GM12878 (cell line): ENCODE data around the gene ZNF878. TPM values are rescaled to one million over a fixed set of nuclear protein-coding genes. Genes with fewer than 3 reads are reported as not detected.

Source experiments
- ATAC-seq: fragments of 200-7000 bp; cut with Tn5 transposase; 3 replicates; pipeline ENCODE4 v1.9.1; 2020; ENCODE audit warnings: mild to moderate bottlenecking, moderate library complexity
- BruUV-seq: library from RNA; stranded (reverse); fragments of 400-500 nt; replicated peaks from 2 replicates; lab custom pipeline; 2021; lab: Mats Ljungman, UMichigan
- CTCF ChIA-PET: fragments of 300-600 bp; sonication (Branson Sonifier 250); formaldehyde crosslinking; extraction: SDS; loops from one replicate; lab custom pipeline; 2021; ENCODE audit warnings: inconsistent platforms; lab: Yijun Ruan, JAX
- POLR2A ChIA-PET: fragments of 350-600 bp; formaldehyde crosslinking; extraction: SDS; loops from one replicate; lab custom pipeline; 2021; ENCODE audit warnings: inconsistent platforms; lab: Charles Lee
- RAD21 ChIA-PET: fragments of 300-600 bp; sonication (Branson Sonifier 250); formaldehyde crosslinking; loops from one replicate; lab custom pipeline; 2023; ENCODE audit warnings: antibody characterized with exemption; ENCODE audit not compliant: unreplicated experiment; lab: Charles Lee
- SMC1A ChIA-PET: fragments of 300-600 bp; sonication (Branson Sonifier 250); formaldehyde crosslinking; loops from one replicate; lab custom pipeline; 2023; ENCODE audit not compliant: unreplicated experiment, uncharacterized antibody; lab: Charles Lee
- DNase-seq: peaks from one replicate; pipeline ENCODE4 v3.0.0-alpha.2; 2011; ENCODE audit warnings: low read depth, low spot score
- FAIRE-seq: peaks from 3 replicates; lab custom pipeline; 2011; peaks lifted over from hg19 to GRCh38; lab: Jason Lieb, UNC
- H2AFZ ChIP-seq: 2 replicates; pipeline ENCODE4 v1.6.0; 2011; ENCODE audit warnings: low read depth, low read length, control low read depth; ENCODE audit not compliant: control insufficient read depth
- H3K27ac ChIP-seq: 2 replicates; pipeline ENCODE4 v1.5.1; 2011; ENCODE audit warnings: control low read depth; ENCODE audit not compliant: control insufficient read depth, insufficient read depth
- H3K27me3 ChIP-seq, 2 experiments: replicated peaks in 1 of 2; 2 replicates each; pipeline versions ENCODE4 v1.6.0 to v1.6.1; 2011; ENCODE audit warnings: low read length in 1 of 2; ENCODE audit not compliant: control insufficient read depth in 2 of 2, insufficient read depth in 2 of 2
- H3K36me3 ChIP-seq, 2 experiments: 2 replicates each; pipeline ENCODE4 v1.5.1; 2011; ENCODE audit warnings: low read length in 1 of 2; ENCODE audit not compliant: control insufficient read depth in 2 of 2, insufficient read depth in 2 of 2
- H3K4me1 ChIP-seq: 2 replicates; pipeline ENCODE4 v1.6.1; 2011; ENCODE audit warnings: mild to moderate bottlenecking, low read length, moderate library complexity, mixed read lengths; ENCODE audit not compliant: control insufficient read depth, insufficient read depth
- H3K4me2 ChIP-seq: 2 replicates; pipeline ENCODE4 v1.6.0; 2011; ENCODE audit warnings: control low read depth; ENCODE audit not compliant: control insufficient read depth, insufficient read depth
- H3K4me3 ChIP-seq: fragments of 200-600 bp; sonication (generic); 2 replicates; pipeline ENCODE4 v1.5.1; 2016
- H3K79me2 ChIP-seq: 2 replicates; pipeline ENCODE4 v1.6.0; 2011; ENCODE audit warnings: low read length; ENCODE audit not compliant: control insufficient read depth, insufficient read depth
- H3K9ac ChIP-seq: 2 replicates; pipeline ENCODE4 v1.8.0; 2011; ENCODE audit warnings: low read length, control low read depth, mixed read lengths; ENCODE audit not compliant: control insufficient read depth, insufficient read depth
- H3K9me3 ChIP-seq: replicated peaks from 3 replicates; pipeline ENCODE4 v1.5.1; 2011; ENCODE audit warnings: mild to moderate bottlenecking, low read length; ENCODE audit not compliant: control insufficient read depth, insufficient read depth
- H4K20me1 ChIP-seq: 2 replicates; pipeline ENCODE4 v1.6.0; 2011; ENCODE audit not compliant: control insufficient read depth, insufficient read depth
- BHLHE40 ChIP-seq, 2 experiments: fragments of 450-650 bp in 1 of 2; IDR thresholded peaks; 2 replicates each; pipeline ENCODE4 v1.6.1; 2011 to 2017; ENCODE audit warnings: low read depth in 2 of 2, borderline replicate concordance in 1 of 2, improper control_type of control experiment in 1 of 2, low read length in 1 of 2, mild to moderate bottlenecking in 1 of 2
- CREB1 ChIP-seq: IDR thresholded peaks from 2 replicates; pipeline ENCODE4 v1.6.1; 2012; ENCODE audit warnings: low read depth, mild to moderate bottlenecking, inconsistent platforms
- JUNB ChIP-seq: IDR thresholded peaks from 2 replicates; pipeline ENCODE4 v1.6.1; 2016; ENCODE audit warnings: antibody characterized with exemption, mild to moderate bottlenecking
- MEF2B ChIP-seq: fragments of 450-650 bp; IDR thresholded peaks from 2 replicates; pipeline ENCODE4 v1.6.1; 2018; ENCODE audit warnings: mild to moderate bottlenecking, moderate library complexity; ENCODE audit not compliant: partially characterized antibody, poor library complexity, severe bottlenecking
- POLR2AphosphoS5 ChIP-seq: IDR thresholded peaks from 2 replicates; pipeline ENCODE4 v1.6.1; 2011; ENCODE audit warnings: mild to moderate bottlenecking, low read length, inconsistent platforms
- RFX5 ChIP-seq: IDR thresholded peaks from 2 replicates; pipeline ENCODE4 v1.6.1; 2011; ENCODE audit warnings: low read depth, low read length, improper control_type of control experiment
- SMAD1 ChIP-seq: fragments of 450-650 bp; IDR thresholded peaks from 2 replicates; pipeline ENCODE4 v1.6.1; 2018; ENCODE audit warnings: mild to moderate bottlenecking, low read depth; ENCODE audit not compliant: partially characterized antibody
- WRNIP1 ChIP-seq: IDR thresholded peaks from 2 replicates; pipeline ENCODE4 v1.6.1; 2011; ENCODE audit warnings: low read depth, low read length, improper control_type of control experiment, borderline replicate concordance
- WGBS: methylation state at CpG from one replicate; pipeline ENCODE4 v1.1.6; 2016; ENCODE audit warnings: low lambda C conversion rate; ENCODE audit not compliant: insufficient replicate concordance, insufficient coverage; ENCODE audit errors: missing lambda C conversion rate; 5-methylcytosine and 5-hydroxymethylcytosine counted together
- in situ Hi-C: fragments of 300-500 bp; cut with MboI; formaldehyde crosslinking; loops from 9 replicates; pipeline ENCODE4 v1.14.3; 2018; ENCODE audit warnings: mixed read lengths
- intact Hi-C: fragments of 100-400 bp; cut with micrococcal nuclease; formaldehyde crosslinking; loops from one replicate; pipeline ENCODE4 v1.14.2; 2022; ENCODE audit not compliant: unreplicated experiment
- polyA plus RNA-seq, 11 experiments: library from polyadenylated mRNA; depleted of rRNA in 4 of 11; unstranded in 6 of 11; stranded (reverse) in 5 of 11; fragments of >200 nt; fragmentation: Nextera tagmentation in 4 of 11; fragmentation: Illumina TruSeq in 1 of 11; extraction: Ambion mirVana in 4 of 11; extraction: Trizol in 1 of 11; gene quantifications; 1 replicate in 1 of 11; 2 replicates in 10 of 11; pipeline versions ENCODE4 v1.2.1 to v1.2.3, GENCODE V29; 2011 to 2016; ENCODE audit warnings: inconsistent platforms in 2 of 11, missing spikeins in 2 of 11, low read depth in 1 of 11
- total RNA-seq, 4 experiments: library from RNA; depleted of rRNA in 3 of 4; stranded (reverse); fragments of >200 nt in 3 of 4; fragmentation: Illumina TruSeq in 1 of 4; extraction: Trizol in 1 of 4; gene quantifications; 2 replicates each; pipeline versions ENCODE4 v1.2.1 to v1.2.3, GENCODE V29; 2013 to 2021
- TF ChIP-seq, protein P1 (sequence below): fragments of 450-650 bp; IDR thresholded peaks from 2 replicates; pipeline ENCODE4 v1.6.1; 2016; ENCODE audit warnings: mild to moderate bottlenecking
- TF ChIP-seq, protein P2 (sequence below): IDR thresholded peaks from 2 replicates; pipeline ENCODE4 v1.6.1; 2011; ENCODE audit warnings: borderline replicate concordance, low read depth, mild to moderate bottlenecking, moderate library complexity, mixed read lengths, low read length; ENCODE audit not compliant: insufficient read depth; ENCODE audit errors: extremely low read length
- TF ChIP-seq, protein P3 (sequence below): IDR thresholded peaks from 2 replicates; pipeline ENCODE4 v1.6.1; 2011; ENCODE audit warnings: low read depth, low read length, improper control_type of control experiment, borderline replicate concordance
- TF ChIP-seq, protein P4 (sequence below): IDR thresholded peaks from 2 replicates; pipeline ENCODE4 v1.6.1; 2011; ENCODE audit warnings: low read depth, mild to moderate bottlenecking, low read length, moderate library complexity, borderline replicate concordance; ENCODE audit errors: extremely low read depth

The ZNF878 gene
- total and polyA plus RNA-seq, 10 of the 15 experiments (the other 5 are each of a cell fraction or from before 2014, with no cell fraction given) = 0.24 to 1.3 (median 0.71) TPM

DNA sequence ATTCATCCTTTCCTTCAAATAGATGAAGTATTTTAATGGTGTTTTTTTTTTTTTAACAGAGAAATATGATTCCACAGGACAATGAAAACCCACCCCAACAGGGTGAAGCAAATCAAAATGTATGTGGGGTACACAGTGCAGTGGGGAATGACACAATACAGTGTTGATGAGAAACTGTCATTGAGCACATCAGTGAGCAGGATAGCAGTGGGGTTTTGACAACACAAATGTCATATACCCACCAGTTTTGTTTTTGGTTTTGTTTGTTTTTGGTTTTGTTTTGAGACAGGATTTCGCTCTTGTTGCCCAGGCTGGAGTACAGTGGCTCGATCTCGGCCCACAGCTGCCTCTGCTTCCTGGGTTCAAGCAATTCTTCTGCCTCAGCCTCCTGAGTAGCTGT, 41.0 kb upstream of the ZNF878 start:
- Histone ChIP-seq H2AFZ (no peak overlapping the region), H3K9ac (no peak overlapping the region), H3K4me1 (no peaks in the 10 kb centered on the region), H3K4me2 (no peak overlapping the region; the same call in 1 of the 2 replicates), H3K27ac (no peak overlapping the region), H3K4me3 (no peak overlapping the region), H3K9me3 (peaks cover 2% of the 10 kb centered on the region; the same call in 2 of the 3 replicates), H3K36me3 (no peaks in the 10 kb centered on the region), H3K27me3 (no peaks in the 10 kb centered on the region), H3K79me2 (no peaks in the 10 kb centered on the region), H4K20me1 (no peaks in the 10 kb centered on the region)
- TF ChIP-seq BHLHE40 (IDR thresholded peaks at IDR 0.05; ENCODE audit: borderline replicate concordance in 1 of 2, low read depth in 2 of 2, low read length in 1 of 2) (no peak), JUNB (0 out of 2 replicates have a peak, but pooled peaks have one; percentile 8), SMAD1 (no peak), CREB1 (0 out of 2 replicates have a peak, but pooled peaks have one; percentile 34)
- TF ChIP-seq, protein P1, sequence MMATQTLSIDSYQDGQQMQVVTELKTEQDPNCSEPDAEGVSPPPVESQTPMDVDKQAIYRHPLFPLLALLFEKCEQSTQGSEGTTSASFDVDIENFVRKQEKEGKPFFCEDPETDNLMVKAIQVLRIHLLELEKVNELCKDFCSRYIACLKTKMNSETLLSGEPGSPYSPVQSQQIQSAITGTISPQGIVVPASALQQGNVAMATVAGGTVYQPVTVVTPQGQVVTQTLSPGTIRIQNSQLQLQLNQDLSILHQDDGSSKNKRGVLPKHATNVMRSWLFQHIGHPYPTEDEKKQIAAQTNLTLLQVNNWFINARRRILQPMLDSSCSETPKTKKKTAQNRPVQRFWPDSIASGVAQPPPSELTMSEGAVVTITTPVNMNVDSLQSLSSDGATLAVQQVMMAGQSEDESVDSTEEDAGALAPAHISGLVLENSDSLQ = peak; percentile 60
- RAD21 ChIA-PET = no interaction called here
- FAIRE-seq (peak; percentile 49), DNase-seq (peak; percentile 23), ATAC-seq (peak; percentile 36; the same call in 2 of the 3 replicates)
- in situ Hi-C loops (no loop called here), intact Hi-C loops (no loop called here)
- no TSS peak for BruUV-seq
- POLR2A ChIA-PET = interaction anchor here (0.6 kb wide), 2 partner anchors 24 to 241 kb away, joined by 5 to 7 read pairs; no protein-coding TSS in a partner anchor
- SMC1A ChIA-PET = no interaction called here
- WGBS = 0% methylated on average over 3 of the region's 3 CpGs
- CTCF ChIA-PET = interaction anchor here (4.1 kb wide), 1 partner anchor 170 kb away, joined by 26 read pairs; the partner anchor contains the start of gene ZNF700

DNA sequence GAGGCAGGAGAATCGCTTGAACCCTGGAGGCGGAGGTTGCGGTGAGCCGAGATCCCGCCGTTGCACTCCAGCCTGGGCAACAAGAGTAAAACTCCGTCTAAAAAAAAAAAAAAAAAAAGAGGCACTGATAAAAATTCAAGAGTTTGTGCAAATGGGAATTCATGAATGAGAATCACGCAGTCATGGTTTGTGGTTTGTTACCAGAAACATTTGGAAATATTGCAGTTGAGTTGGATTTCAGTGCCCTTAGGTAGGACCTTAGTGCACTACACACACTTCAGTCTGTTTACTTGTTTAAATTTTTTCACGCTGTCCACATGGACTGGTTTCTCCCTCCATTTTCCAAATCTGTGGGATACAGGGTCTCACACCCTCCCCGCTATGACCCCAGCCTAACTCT, 40.2 kb upstream of the ZNF878 start:
- Histone ChIP-seq H4K20me1 (no peaks in the 10 kb centered on the region), H2AFZ (no peak overlapping the region), H3K9me3 (peaks cover 3% of the 10 kb centered on the region; the same call in 2 of the 3 replicates), H3K79me2 (no peaks in the 10 kb centered on the region), H3K4me3 (peak overlapping the region; percentile 52; the same call in 1 of the 2 replicates), H3K4me2 (peak overlapping the region; percentile 59), H3K27ac (no peak overlapping the region), H3K4me1 (no peaks in the 10 kb centered on the region), H3K36me3 (no peaks in the 10 kb centered on the region), H3K9ac (no peak overlapping the region), H3K27me3 (no peaks in the 10 kb centered on the region)
- ChIA-PET RAD21 (no interaction called here), CTCF (interaction anchor here (2.4 to 4.1 kb wide), 3 partner anchors 44 to 169 kb away, joined by 22 to 33 read pairs (median 26); partner anchors contain the start of genes ZNF20 and ZNF700), SMC1A (no interaction called here), POLR2A (no interaction called here)
- intact Hi-C loops (no loop called here), in situ Hi-C loops (no loop called here)
- no peak for DNase-seq
- FAIRE-seq = no peak
- BruUV-seq = no TSS peak
- WGBS = 38% methylated on average over 5 of the region's 10 CpGs
- ATAC-seq = no peak
- TF ChIP-seq, protein P2, sequence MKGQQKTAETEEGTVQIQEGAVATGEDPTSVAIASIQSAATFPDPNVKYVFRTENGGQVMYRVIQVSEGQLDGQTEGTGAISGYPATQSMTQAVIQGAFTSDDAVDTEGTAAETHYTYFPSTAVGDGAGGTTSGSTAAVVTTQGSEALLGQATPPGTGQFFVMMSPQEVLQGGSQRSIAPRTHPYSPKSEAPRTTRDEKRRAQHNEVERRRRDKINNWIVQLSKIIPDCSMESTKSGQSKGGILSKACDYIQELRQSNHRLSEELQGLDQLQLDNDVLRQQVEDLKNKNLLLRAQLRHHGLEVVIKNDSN = no peak
- TF ChIP-seq, protein P3, sequence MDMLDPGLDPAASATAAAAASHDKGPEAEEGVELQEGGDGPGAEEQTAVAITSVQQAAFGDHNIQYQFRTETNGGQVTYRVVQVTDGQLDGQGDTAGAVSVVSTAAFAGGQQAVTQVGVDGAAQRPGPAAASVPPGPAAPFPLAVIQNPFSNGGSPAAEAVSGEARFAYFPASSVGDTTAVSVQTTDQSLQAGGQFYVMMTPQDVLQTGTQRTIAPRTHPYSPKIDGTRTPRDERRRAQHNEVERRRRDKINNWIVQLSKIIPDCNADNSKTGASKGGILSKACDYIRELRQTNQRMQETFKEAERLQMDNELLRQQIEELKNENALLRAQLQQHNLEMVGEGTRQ = no peak
- TF ChIP-seq POLR2AphosphoS5 (no peak), MEF2B (no peak), RFX5 (no peak), WRNIP1 (no peak)
- TF ChIP-seq, protein P4, sequence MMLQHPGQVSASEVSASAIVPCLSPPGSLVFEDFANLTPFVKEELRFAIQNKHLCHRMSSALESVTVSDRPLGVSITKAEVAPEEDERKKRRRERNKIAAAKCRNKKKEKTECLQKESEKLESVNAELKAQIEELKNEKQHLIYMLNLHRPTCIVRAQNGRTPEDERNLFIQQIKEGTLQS = no peak
